GM19328 (cell line): ENCODE measurements around the gene RPP14.

Source experiments
- ATAC-seq: cut with Tn5 transposase; IDR thresholded peaks from one replicate; pipeline ENCODE4 v1.9.1; 2021; ENCODE audit warnings: mild to moderate bottlenecking, moderate library complexity; ENCODE audit not compliant: unreplicated experiment

RPP14 gene

GRCh38 chr3:58291671-58292338 is 14.2 kb upstream of the RPP14 start:
- ATAC-seq, result no peak

GRCh38 chr3:58292866-58293265 is 13.2 kb upstream of the RPP14 start:
- ATAC-seq, result no peak

- ATAC-seq, result no peak
Observed at GRCh38 chr3:58293516-58293915, 12.5 kb upstream of the RPP14 start.

GRCh38 chr3:58296269-58296668 is 9.8 kb upstream of the RPP14 start:
- no peak for ATAC-seq

GRCh38 chr3:58296843-58297242 is 9.2 kb upstream of the RPP14 start:
- ATAC-seq, result no peak

GRCh38 chr3:58298190-58298589 is 7.9 kb upstream of the RPP14 start:
- no peak for ATAC-seq

- ATAC-seq, result no peak
Observed at GRCh38 chr3:58299075-58299474, 7.0 kb upstream of the RPP14 start.

- ATAC-seq, result no peak
Observed at GRCh38 chr3:58299839-58300516, 6.1 kb upstream of the RPP14 start.

- ATAC-seq, result no peak
Observed at GRCh38 chr3:58307639-58308215, 1.7 kb downstream of the RPP14 start.

- ATAC-seq, result no peak
Observed at GRCh38 chr3:58308728-58309127, 2.7 kb downstream of the RPP14 start.

GRCh38 chr3:58317811-58318210 is 11.8 kb downstream of the RPP14 start:
- ATAC-seq, result no peak

- no peak for ATAC-seq
Observed at GRCh38 chr3:58321791-58322190, 15.7 kb downstream of the RPP14 start.

- no peak for ATAC-seq
Observed at GRCh38 chr3:58322793-58323192, 16.7 kb downstream of the RPP14 start.

GRCh38 chr3:58323529-58324390 is 17.7 kb downstream of the RPP14 start:
- no peak for ATAC-seq

GRCh38 chr3:58324391-58325390 is 18.6 kb downstream of the RPP14 start:
- ATAC-seq, result no peak

- no peak for ATAC-seq
Observed at GRCh38 chr3:58325525-58325992, 19.5 kb downstream of the RPP14 start.

- no peak for ATAC-seq
Observed at GRCh38 chr3:58326267-58326900, 20.3 kb downstream of the RPP14 start.

GRCh38 chr3:58329150-58329921 is 23.3 kb downstream of the RPP14 start:
- no peak for ATAC-seq

- no peak for ATAC-seq
Observed at GRCh38 chr3:58329922-58330413, 23.9 kb downstream of the RPP14 start.
